Gastrocnemius medialis (tissue), 4 donors: ENCODE data around the gene TRIM62. TPM values are rescaled to one million over a fixed set of nuclear protein-coding genes. Genes with fewer than 3 reads are reported as not detected.

ENCODE experiments used
- ATAC-seq, 2 donors: fragments of 150-250 bp; one replicate each; pipeline ENCODE4 v1.9.1; 2016
- DNase-seq, 2 donors: peaks; one replicate each; pipeline ENCODE4 v3.0.0-alpha.2; 2019
- H3K27ac ChIP-seq, 4 donors: fragments of 200-600 bp; sonication (generic); 1 replicate in 1 of 4; 2 replicates in 3 of 4; pipeline ENCODE4 v1.5.1; 2016 to 2018; ENCODE audit warnings: mild to moderate bottlenecking in 2 of 4, moderate library complexity in 1 of 4
- H3K27me3 ChIP-seq, 3 donors: fragments of 200-600 bp; sonication (generic) in 2 of 3; 1 replicate in 1 of 3; 2 replicates in 2 of 3; pipeline versions ENCODE4 v1.5.1 to v1.6.0; 2016 to 2019; ENCODE audit warnings: mild to moderate bottlenecking in 1 of 3, moderate library complexity in 1 of 3
- H3K36me3 ChIP-seq, 2 donors: fragments of 200-600 bp; sonication (generic) in 1 of 2; one replicate each; pipeline ENCODE4 v1.5.1; 2017 to 2018
- H3K4me1 ChIP-seq, 2 donors: fragments of 200-600 bp; sonication (generic) in 1 of 2; one replicate each; pipeline ENCODE4 v1.5.1; 2016 to 2017; ENCODE audit warnings: mild to moderate bottlenecking in 2 of 2
- H3K4me3 ChIP-seq, 4 donors: fragments of 200-600 bp; sonication (generic) in 3 of 4; 1 replicate in 1 of 4; 2 replicates in 3 of 4; pipeline ENCODE4 v1.5.1; 2016 to 2019; ENCODE audit warnings: mild to moderate bottlenecking in 2 of 4
- H3K9me3 ChIP-seq, 3 donors: fragments of 200-600 bp; sonication (generic) in 2 of 3; 1 replicate in 1 of 3; 2 replicates in 2 of 3; pipeline ENCODE4 v1.5.1; 2016 to 2019
- POLR2A ChIP-seq, 2 donors: fragments of 450-650 bp; IDR thresholded peaks; one replicate each; pipeline ENCODE4 v1.6.1; 2017; ENCODE audit warnings: antibody characterized with exemption in 2 of 2, mild to moderate bottlenecking in 2 of 2, moderate library complexity in 2 of 2
- in situ Hi-C, 4 donors: fragments of 200-750 bp; cut with MboI; loops; one replicate each; pipeline versions ENCODE4 v1.15.0 to v1.8.0; 2017; ENCODE audit warnings: low sequenced_read_pairs in 4 of 4
- intact Hi-C: fragments of 100-400 bp; cut with DNase I; formaldehyde crosslinking; loops from one replicate; pipeline ENCODE4 v1.15.1; 2023; ENCODE audit warnings: low total_unique reads
- total RNA-seq, 4 donors: library from RNA; depleted of rRNA; stranded (reverse); fragments of >200 nt; gene quantifications; one replicate each; pipeline versions ENCODE4 v1.1.0 to v1.2.3, GENCODE V29; 2016
- TF ChIP-seq, protein P1 (sequence below), 5 experiments: fragments of 450-650 bp in 3 of 5; fragments of 200-600 bp in 2 of 5; sonication (generic) in 2 of 5; IDR thresholded peaks in 4 of 5; conservative IDR thresholded peaks in 1 of 5; 1 replicate in 4 of 5; 2 replicates in 1 of 5; pipeline ENCODE4 v1.5.1; 2016 to 2019; ENCODE audit warnings: antibody characterized with exemption in 5 of 5, mild to moderate bottlenecking in 3 of 5, moderate library complexity in 3 of 5

The TRIM62 gene
- total RNA-seq, 4 donors from 2014 or later, result 3.3 to 10.8 (median 7.4) TPM

DNA sequence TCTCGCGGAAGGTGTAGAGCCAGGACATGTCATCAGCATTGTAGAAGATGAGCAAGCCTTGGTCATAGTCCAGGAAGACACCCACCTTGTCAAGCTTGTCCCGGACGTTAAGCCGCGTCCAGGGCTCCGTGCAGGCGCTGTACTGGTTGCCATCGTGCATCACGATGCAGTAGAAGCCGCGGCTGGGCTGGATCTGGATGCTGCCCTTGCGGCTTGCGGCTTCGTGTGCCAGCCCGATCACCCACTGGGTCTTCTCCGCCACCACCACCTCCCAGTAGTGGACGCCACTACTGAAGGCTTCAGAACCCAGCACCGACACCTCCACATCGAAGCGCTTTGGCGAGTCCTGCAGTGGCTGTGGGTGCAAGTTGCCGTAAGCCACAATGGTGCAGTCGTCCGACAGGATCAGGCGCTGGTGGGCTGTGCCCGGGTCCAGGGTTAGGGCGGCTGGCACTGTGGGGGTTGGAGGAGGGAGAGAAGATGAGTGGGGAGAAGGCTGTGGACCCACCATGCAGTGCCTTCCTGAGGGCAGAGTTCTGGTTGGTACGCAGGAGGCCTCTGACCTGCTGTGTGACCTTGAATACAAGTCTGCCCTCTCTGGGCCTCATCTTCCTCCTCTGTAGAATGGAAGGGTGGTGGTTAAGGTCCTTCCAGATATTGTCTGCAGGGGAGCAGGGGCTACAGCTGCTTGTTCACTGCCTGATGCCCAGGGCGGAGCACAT lies 34.4 kb downstream of the TRIM62 start:
- TF ChIP-seq POLR2A (IDR thresholded peaks at IDR 0.05), result no peak
- TF ChIP-seq, protein P1, sequence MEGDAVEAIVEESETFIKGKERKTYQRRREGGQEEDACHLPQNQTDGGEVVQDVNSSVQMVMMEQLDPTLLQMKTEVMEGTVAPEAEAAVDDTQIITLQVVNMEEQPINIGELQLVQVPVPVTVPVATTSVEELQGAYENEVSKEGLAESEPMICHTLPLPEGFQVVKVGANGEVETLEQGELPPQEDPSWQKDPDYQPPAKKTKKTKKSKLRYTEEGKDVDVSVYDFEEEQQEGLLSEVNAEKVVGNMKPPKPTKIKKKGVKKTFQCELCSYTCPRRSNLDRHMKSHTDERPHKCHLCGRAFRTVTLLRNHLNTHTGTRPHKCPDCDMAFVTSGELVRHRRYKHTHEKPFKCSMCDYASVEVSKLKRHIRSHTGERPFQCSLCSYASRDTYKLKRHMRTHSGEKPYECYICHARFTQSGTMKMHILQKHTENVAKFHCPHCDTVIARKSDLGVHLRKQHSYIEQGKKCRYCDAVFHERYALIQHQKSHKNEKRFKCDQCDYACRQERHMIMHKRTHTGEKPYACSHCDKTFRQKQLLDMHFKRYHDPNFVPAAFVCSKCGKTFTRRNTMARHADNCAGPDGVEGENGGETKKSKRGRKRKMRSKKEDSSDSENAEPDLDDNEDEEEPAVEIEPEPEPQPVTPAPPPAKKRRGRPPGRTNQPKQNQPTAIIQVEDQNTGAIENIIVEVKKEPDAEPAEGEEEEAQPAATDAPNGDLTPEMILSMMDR (IDR thresholded peaks at IDR 0.05 in 4 of 5, conservative IDR thresholded peaks at IDR 0.05 in 1 of 5), result no peak
- Histone ChIP-seq H3K9me3 (no peaks in the 10 kb centered on the region), H3K4me3 (no peak overlapping the region), H3K27ac (no peak overlapping the region), H3K27me3 (no peaks in the 10 kb centered on the region), H3K36me3 (peaks cover 0 to 10% of the 10 kb centered on the region in 2 donors), H3K4me1 (peaks cover under 1 to 9% of the 10 kb centered on the region in 2 donors)
- DNase-seq, result no peak
- ATAC-seq, result no peak
- in situ Hi-C loops (no loop called here), intact Hi-C loops (no loop called here)

DNA sequence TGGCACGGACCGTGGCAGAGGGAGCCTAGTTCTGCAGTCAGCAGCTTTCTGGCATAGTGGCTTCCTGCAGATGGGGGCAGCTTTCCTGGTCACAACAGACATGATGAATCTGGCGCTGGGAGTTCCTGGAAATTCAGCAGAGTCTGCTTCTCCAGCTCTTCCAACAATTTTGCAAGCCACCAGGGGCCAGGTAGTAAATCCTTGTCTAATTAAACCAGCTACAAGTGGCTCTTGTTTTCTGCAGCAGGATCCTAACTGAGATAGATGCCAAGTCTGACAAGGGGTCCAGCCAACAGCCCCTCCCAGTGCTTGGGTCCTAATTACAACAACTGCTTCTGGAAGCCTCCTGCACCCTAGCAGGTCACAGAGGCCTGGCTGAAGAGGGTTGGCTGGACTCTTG lies 35.8 kb downstream of the TRIM62 start:
- no peak overlapping the region for H3K27ac ChIP-seq
- H3K4me3 ChIP-seq, result no peak overlapping the region
- intact Hi-C loops, result no loop called here
- in situ Hi-C loops, result no loop called here
- ATAC-seq (no peak), DNase-seq (no peak)
- H3K4me1 ChIP-seq, result peaks cover 0 to 3% of the 10 kb centered on the region in 2 donors
- no peaks in the 10 kb centered on the region for H3K27me3 ChIP-seq
- H3K36me3 ChIP-seq, result peaks cover 0 to 10% of the 10 kb centered on the region in 2 donors
- no peaks in the 10 kb centered on the region for H3K9me3 ChIP-seq
- TF ChIP-seq, protein P1 (IDR thresholded peaks at IDR 0.05 in 4 of 5, conservative IDR thresholded peaks at IDR 0.05 in 1 of 5), result no peak
- TF ChIP-seq POLR2A (IDR thresholded peaks at IDR 0.05), result no peak

DNA sequence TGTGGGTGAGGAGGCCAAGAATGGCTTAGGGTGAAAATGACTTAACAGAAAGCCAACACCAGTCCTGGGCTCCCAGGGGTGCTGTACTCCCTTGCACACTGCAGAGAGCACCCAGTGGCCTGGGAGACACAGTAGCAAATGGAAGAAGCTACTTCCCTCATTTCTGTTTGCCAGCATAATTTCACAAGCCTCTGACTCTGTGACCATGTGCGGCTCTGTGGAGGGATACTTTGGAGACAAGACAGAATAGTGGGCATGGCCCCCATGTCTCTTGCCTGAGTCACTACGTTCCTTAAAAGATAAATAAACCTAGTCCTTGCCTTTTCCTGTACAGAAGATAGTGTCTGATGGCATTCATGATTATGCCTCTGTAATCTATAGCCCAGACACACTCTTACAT lies 38.1 kb downstream of the TRIM62 start:
- intact Hi-C loops (no loop called here), in situ Hi-C loops (no loop called here)
- Histone ChIP-seq H3K27me3 (no peaks in the 10 kb centered on the region), H3K4me1 (peaks cover 0 to 3% of the 10 kb centered on the region in 2 donors), H3K9me3 (no peaks in the 10 kb centered on the region), H3K36me3 (peaks cover 0 to 10% of the 10 kb centered on the region in 2 donors), H3K4me3 (no peak overlapping the region), H3K27ac (no peak overlapping the region)
- TF ChIP-seq, protein P1 (IDR thresholded peaks at IDR 0.05 in 4 of 5, conservative IDR thresholded peaks at IDR 0.05 in 1 of 5), result no peak
- TF ChIP-seq POLR2A (IDR thresholded peaks at IDR 0.05), result no peak
- ATAC-seq (no peak), DNase-seq (no peak)

DNA sequence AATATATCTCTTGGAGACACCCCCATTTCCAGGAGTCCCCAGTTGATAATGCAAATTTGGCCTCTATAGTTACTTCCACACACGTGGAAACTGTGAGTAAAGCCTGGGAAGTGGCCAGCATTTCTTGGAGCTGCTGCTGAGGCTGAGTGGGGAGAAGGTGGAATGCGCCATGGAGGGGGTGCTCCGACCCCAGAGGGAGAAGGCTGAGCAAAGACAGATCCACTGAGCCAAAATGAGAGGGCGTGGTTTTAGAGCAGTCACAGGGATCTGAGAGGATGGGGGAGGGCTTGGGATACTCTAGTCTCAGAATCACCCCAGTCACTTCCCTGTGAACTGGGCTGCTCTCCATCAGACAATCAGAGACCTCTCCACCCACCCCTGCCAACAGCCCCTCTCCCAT lies 38.7 kb downstream of the TRIM62 start:
- Histone ChIP-seq H3K9me3 (no peaks in the 10 kb centered on the region), H3K36me3 (peaks cover 0 to 10% of the 10 kb centered on the region in 2 donors), H3K27me3 (no peaks in the 10 kb centered on the region), H3K27ac (no peak overlapping the region), H3K4me1 (peaks cover 0 to 3% of the 10 kb centered on the region in 2 donors), H3K4me3 (no peak overlapping the region)
- in situ Hi-C loops (no loop called here), intact Hi-C loops (no loop called here)
- ATAC-seq, result no peak
- TF ChIP-seq, protein P1 (IDR thresholded peaks at IDR 0.05 in 4 of 5, conservative IDR thresholded peaks at IDR 0.05 in 1 of 5), result no peak
- no peak for TF ChIP-seq POLR2A (IDR thresholded peaks at IDR 0.05)
- DNase-seq, result no peak
